Stomach (tissue), 9 donors: ENCODE measurements around the gene ZNHIT3. TPM values are rescaled to one million over a fixed set of nuclear protein-coding genes. Genes with fewer than 3 reads are reported as not detected.
"Not testable (repeated sequence)": the region's sequence is repeated elsewhere in the genome, so short reads cannot be mapped to it uniquely, and the experiment has no call there.

Experiments
- DNase-seq, 2 donors: peaks; one replicate each; pipeline versions ENCODE4 v3.0.0 to v3.0.0-alpha.2; 2013 to 2019
- H3K27ac ChIP-seq, 5 donors: fragments of 200-600 bp in 4 of 5; sonication (generic) in 4 of 5; one replicate each; pipeline ENCODE4 v1.5.1; 2013 to 2019; ENCODE audit warnings: mild to moderate bottlenecking in 1 of 5, moderate library complexity in 1 of 5
- H3K27me3 ChIP-seq, 3 donors: fragments of 200-600 bp; sonication (generic); one replicate each; pipeline ENCODE4 v1.5.1; 2017 to 2019; ENCODE audit warnings: mixed run types in 1 of 3
- H3K36me3 ChIP-seq, 4 donors: fragments of 200-600 bp; sonication (generic); 1 replicate in 3 of 4; 2 replicates in 1 of 4; pipeline ENCODE4 v1.5.1; 2016 to 2019
- H3K4me1 ChIP-seq, 4 donors: fragments of 200-600 bp; sonication (generic); one replicate each; pipeline ENCODE4 v1.5.1; 2016 to 2019
- H3K4me3 ChIP-seq, 4 donors: fragments of 200-600 bp; sonication (generic) in 3 of 4; one replicate each; pipeline ENCODE4 v1.5.1; 2016 to 2019; ENCODE audit warnings: mild to moderate bottlenecking in 1 of 4
- H3K9me3 ChIP-seq, 4 donors: fragments of 200-600 bp; sonication (generic); one replicate each; pipeline ENCODE4 v1.5.1; 2016 to 2019
- CTCF ChIP-seq, 7 experiments: fragments of 450-650 bp in 4 of 7; fragments of 200-600 bp in 3 of 7; sonication (generic) in 3 of 7; IDR thresholded peaks; one replicate each; pipeline ENCODE4 v1.5.1; 2016 to 2019; ENCODE audit warnings: antibody characterized with exemption in 7 of 7, control low read depth in 2 of 7, mild to moderate bottlenecking in 1 of 7
- EP300 ChIP-seq: sonication (generic); formaldehyde crosslinking; IDR thresholded peaks from one replicate; pipeline ENCODE4 v1.6.1; 2017; ENCODE audit warnings: antibody characterized with exemption
- POLR2A ChIP-seq, 4 donors: fragments of 450-650 bp; IDR thresholded peaks; one replicate each; pipeline ENCODE4 v1.6.1; 2016; ENCODE audit warnings: antibody characterized with exemption in 4 of 4, control low read depth in 2 of 4, mild to moderate bottlenecking in 1 of 4, moderate library complexity in 1 of 4
- POLR2AphosphoS5 ChIP-seq, 3 donors: sonication (generic); formaldehyde crosslinking; IDR thresholded peaks; one replicate each; pipeline ENCODE4 v1.6.1; 2016; ENCODE audit warnings: antibody characterized with exemption in 3 of 3
- WGBS, 5 donors: extraction: QIAGEN DNeasy Blood & Tissue Kit in 3 of 5; methylation state at CpG; one replicate each; pipeline versions ENCODE4 v1.1.5 to v1.1.7; 2013 to 2018; 5-methylcytosine and 5-hydroxymethylcytosine counted together
- intact Hi-C: fragments of 100-400 bp; cut with DNase I; formaldehyde crosslinking; loops from one replicate; pipeline ENCODE4 v1.15.1; 2023; ENCODE audit warnings: low total_unique reads
- polyA plus RNA-seq, 3 donors: library from polyadenylated mRNA; stranded (reverse); fragments of 200-250 nt; gene quantifications; one replicate each; pipeline ENCODE4 v1.2.3, GENCODE V29; 2013
- total RNA-seq, 5 donors: library from RNA; depleted of rRNA; stranded (reverse); fragments of >200 nt; gene quantifications; one replicate each; pipeline versions ENCODE4 v1.1.0 to v1.2.3, GENCODE V29; 2014 to 2016
- donor health status: healthy with polysubstance abuse.
- donor health status: Bipolar disorder and iron deficiency.
- donor health status: healthy.

The ZNHIT3 gene
- total and polyA plus RNA-seq, 8 donors = 0.87 to 86.2 (median 31.9) TPM

GRCh38 chr17:36481829-36482228 is 4.7 kb upstream of the ZNHIT3 start:
- no peak overlapping the region for H3K27ac ChIP-seq
- DNase-seq = no peak
- TF ChIP-seq POLR2A (IDR thresholded peaks at IDR 0.05) (no peak), EP300 (no peak), CTCF (IDR thresholded peaks at IDR 0.05) (no peak), POLR2AphosphoS5 (IDR thresholded peaks at IDR 0.05) (no peak)
- H3K27me3 ChIP-seq = peaks cover 0 to 17% (median 5%) of the 10 kb centered on the region in 3 donors
- WGBS, 5 donors = 69 to 75% (median 71%) methylated on average over 7 of the region's 7 CpGs
- no peak overlapping the region for H3K4me3 ChIP-seq
- intact Hi-C loops = no loop called here
- no peaks in the 10 kb centered on the region for H3K36me3 ChIP-seq
- peaks cover 17 to 25% (median 23%) of the 10 kb centered on the region in 4 donors for H3K4me1 ChIP-seq
- H3K9me3 ChIP-seq = no peaks in the 10 kb centered on the region

GRCh38 chr17:36482611-36483504 is 3.6 kb upstream of the ZNHIT3 start:
- H3K9me3 ChIP-seq = no peaks in the 10 kb centered on the region
- WGBS, 5 donors = 5 to 9% (median 6%) methylated on average over 25 to 79 of the region's 79 CpGs
- H3K4me3 ChIP-seq = peak overlapping the region; percentile 43 to 65 (median 52)
- peaks cover 0 to 17% (median 5%) of the 10 kb centered on the region in 3 donors for H3K27me3 ChIP-seq
- peak; percentile 91 to 95 for DNase-seq
- intact Hi-C loops = no loop called here
- TF ChIP-seq CTCF (IDR thresholded peaks at IDR 0.05) = peak in 5 of 7 experiments; percentile 56 to 97 (median 85)
- TF ChIP-seq EP300 = no peak
- peak in 2 of 3 donors; percentile 52 to 70 for TF ChIP-seq POLR2AphosphoS5 (IDR thresholded peaks at IDR 0.05)
- no peak for TF ChIP-seq POLR2A (IDR thresholded peaks at IDR 0.05)
- peak overlapping the region in 2 of 5 donors; percentile 25 to 29 for H3K27ac ChIP-seq
- H3K36me3 ChIP-seq = no peaks in the 10 kb centered on the region
- H3K4me1 ChIP-seq = peaks cover 21 to 34% (median 31%) of the 10 kb centered on the region in 4 donors

DNA sequence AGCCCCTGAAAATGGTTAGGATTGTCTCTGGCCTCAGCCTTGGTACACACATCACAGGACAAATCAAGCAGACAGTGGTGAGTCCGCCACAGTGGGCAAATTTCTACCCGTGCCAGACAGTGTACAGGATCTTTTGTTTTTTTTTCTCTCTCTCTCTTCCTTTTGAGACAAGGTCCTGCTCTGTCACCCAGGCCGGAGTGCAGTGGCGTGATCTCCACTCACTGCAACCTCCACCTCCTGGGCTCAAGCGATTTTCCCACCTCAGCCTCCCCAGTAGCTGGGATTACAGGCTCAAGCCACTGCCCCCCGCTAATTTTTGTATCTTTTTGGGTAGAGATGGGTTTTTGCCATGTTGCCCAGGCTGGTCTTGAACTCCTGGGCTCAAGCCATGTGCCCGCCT is 2.5 kb upstream of the ZNHIT3 start:
- H3K4me3 ChIP-seq, H3K9me3 ChIP-seq, DNase-seq, intact Hi-C loops, H3K36me3 ChIP-seq, H3K27ac ChIP-seq: not testable (repeated sequence)
- peaks cover 0 to 17% (median 5%) of the 10 kb centered on the region in 3 donors for H3K27me3 ChIP-seq
- peaks cover 21 to 45% (median 41%) of the 10 kb centered on the region in 4 donors for H3K4me1 ChIP-seq
- WGBS, 5 donors = 86 to 92% (median 90%) methylated on average over 7 of the region's 7 CpGs

DNA sequence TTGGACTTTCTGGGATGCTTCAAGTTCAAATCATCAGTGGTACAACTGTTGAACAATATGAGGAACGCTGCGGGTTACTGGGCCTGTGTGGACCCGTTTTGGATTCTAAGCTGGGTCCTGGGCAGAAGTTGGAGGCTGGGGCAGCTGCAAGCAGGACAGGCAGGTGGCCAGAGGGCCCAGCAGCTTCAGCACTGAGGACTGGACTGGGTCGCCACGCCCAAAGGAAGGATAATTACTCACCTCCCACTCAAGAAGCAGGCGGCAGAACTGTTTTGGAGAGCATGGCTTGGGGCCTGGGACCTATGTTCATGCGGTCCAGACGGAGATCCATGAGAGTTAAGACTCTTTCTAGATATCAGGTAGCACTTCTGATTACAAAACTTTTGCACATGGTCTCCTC is 1.5 kb upstream of the ZNHIT3 start:
- peaks cover 0 to 4% (median 0%) of the 10 kb centered on the region in 4 donors for H3K36me3 ChIP-seq
- peaks cover 21 to 54% (median 45%) of the 10 kb centered on the region in 4 donors for H3K4me1 ChIP-seq
- H3K9me3 ChIP-seq = no peaks in the 10 kb centered on the region
- 85 to 91% (median 89%) methylated on average over 8 of the region's 8 CpGs for WGBS, 5 donors
- no peak overlapping the region for H3K4me3 ChIP-seq
- no peak for TF ChIP-seq POLR2AphosphoS5 (IDR thresholded peaks at IDR 0.05)
- no peak for TF ChIP-seq POLR2A (IDR thresholded peaks at IDR 0.05)
- no peak for TF ChIP-seq EP300
- no peak for TF ChIP-seq CTCF (IDR thresholded peaks at IDR 0.05)
- no peak for DNase-seq
- H3K27ac ChIP-seq = no peak overlapping the region
- intact Hi-C loops = no loop called here
- H3K27me3 ChIP-seq = peaks cover 0 to 17% (median 5%) of the 10 kb centered on the region in 3 donors
